ENCODE measurements around the gene GSTO1. TPM values are rescaled to one million over a fixed set of nuclear protein-coding genes. Genes with fewer than 3 reads are reported as not detected.

The GSTO1 gene
- total and polyA plus RNA-seq, 2 of the 13 experiments (the other 11 are each of a cell fraction or from before 2014, with no cell fraction given) = 228 to 300 TPM

GRCh38 chr10:104231784-104232612 is 22.7 kb upstream of the GSTO1 start, which contains the start of gene CFAP43 (continued):
- TF ChIP-seq ZNF775 (CRISPR knock-in tag; IDR thresholded peaks at IDR 0.05; ENCODE audit: borderline replicate concordance) (no peak), SNAPC5 (CRISPR knock-in tag; IDR thresholded peaks at IDR 0.05; ENCODE audit: borderline replicate concordance) (0 out of 2 replicates have a peak, but pooled peaks have one; percentile 13), ZUFSP (CRISPR knock-in tag; IDR thresholded peaks at IDR 0.05; ENCODE audit: borderline replicate concordance) (no peak), ARNT2 (CRISPR knock-in tag; IDR thresholded peaks at IDR 0.05; ENCODE audit: low read depth) (no peak; the same call in 1 of the 2 replicates), ZNF34 (CRISPR knock-in tag; IDR thresholded peaks at IDR 0.05; ENCODE audit: borderline replicate concordance) (no peak), HNF1A (IDR thresholded peaks at IDR 0.05; ENCODE audit: low read depth) (no peak), HNF1A (CRISPR knock-in tag; IDR thresholded peaks at IDR 0.05; ENCODE audit: borderline replicate concordance) (peak; percentile 72; the same call in 1 of the 2 replicates), TFDP1 (CRISPR knock-in tag; IDR thresholded peaks at IDR 0.05; ENCODE audit: borderline replicate concordance) (peak; percentile 82), ZNF430 (CRISPR knock-in tag; IDR thresholded peaks at IDR 0.05) (no peak), ZNF484 (CRISPR knock-in tag; IDR thresholded peaks at IDR 0.05; ENCODE audit: borderline replicate concordance, low read depth) (no peak), ZNF432 (CRISPR knock-in tag; IDR thresholded peaks at IDR 0.05; ENCODE audit: borderline replicate concordance) (no peak), MEF2D (CRISPR knock-in tag; IDR thresholded peaks at IDR 0.05) (no peak), WIZ (CRISPR knock-in tag; IDR thresholded peaks at IDR 0.05) (no peak), ZMAT3 (CRISPR knock-in tag; conservative IDR thresholded peaks at IDR 0.05) (no peak), ZNF256 (CRISPR knock-in tag; conservative IDR thresholded peaks at IDR 0.05) (no peak), GTF3A (CRISPR knock-in tag; conservative IDR thresholded peaks at IDR 0.05) (no peak), MAZ (IDR thresholded peaks at IDR 0.05; ENCODE audit: borderline replicate concordance, low read depth, low read length) (no peak), MAZ (CRISPR knock-in tag; IDR thresholded peaks at IDR 0.05; ENCODE audit: low read depth) (peak; percentile 83), YEATS2 (CRISPR knock-in tag; IDR thresholded peaks at IDR 0.05; ENCODE audit: borderline replicate concordance) (peak; percentile 62; the same call in 1 of the 2 replicates)

Measured in HepG2 (cell line).